ENCODE results near the gene COA1.

The COA1 gene

GRCh38 chr7:43619213-43620012 is 109.9 kb downstream of the COA1 start:
- no peaks in the 10 kb centered on the region for H3K9me3 ChIP-seq (ENCODE audit: control insufficient read depth, low read length)
- WGBS, 2 experiments, result 92 to 100% methylated on average over 4 of the region's 4 CpGs
- peaks cover 2% of the 10 kb centered on the region for H3K36me3 ChIP-seq (ENCODE audit: control insufficient read depth, insufficient read depth, low read length)
- no peak overlapping the region for H3K27ac ChIP-seq (ENCODE audit: insufficient read depth, low read depth, low read length, poor library complexity, severe bottlenecking)
- no peak overlapping the region for H3K4me3 ChIP-seq (ENCODE audit: insufficient read depth, low read depth, low read length)
- H3K27me3 ChIP-seq (ENCODE audit: control insufficient read depth, insufficient read depth, low read length, poor library complexity, severe bottlenecking), result no peaks in the 10 kb centered on the region
- H3K4me1 ChIP-seq (ENCODE audit: control insufficient read depth, insufficient read depth, low read length), result peaks cover 13% of the 10 kb centered on the region

GRCh38 chr7:43618073-43618472 is 111.2 kb downstream of the COA1 start:
- Histone ChIP-seq H3K27me3 (ENCODE audit: control insufficient read depth, insufficient read depth, low read length, poor library complexity, severe bottlenecking) (no peaks in the 10 kb centered on the region), H3K4me3 (ENCODE audit: insufficient read depth, low read depth, low read length) (no peak overlapping the region), H3K9me3 (ENCODE audit: control insufficient read depth, low read length) (no peaks in the 10 kb centered on the region), H3K36me3 (ENCODE audit: control insufficient read depth, insufficient read depth, low read length) (no peaks in the 10 kb centered on the region), H3K4me1 (ENCODE audit: control insufficient read depth, insufficient read depth, low read length) (peaks cover 13% of the 10 kb centered on the region), H3K27ac (ENCODE audit: insufficient read depth, low read depth, low read length, poor library complexity, severe bottlenecking) (peak overlapping the region; percentile 8)
- 38 to 40% methylated on average over 4 of the region's 4 CpGs for WGBS, 2 experiments

DNA sequence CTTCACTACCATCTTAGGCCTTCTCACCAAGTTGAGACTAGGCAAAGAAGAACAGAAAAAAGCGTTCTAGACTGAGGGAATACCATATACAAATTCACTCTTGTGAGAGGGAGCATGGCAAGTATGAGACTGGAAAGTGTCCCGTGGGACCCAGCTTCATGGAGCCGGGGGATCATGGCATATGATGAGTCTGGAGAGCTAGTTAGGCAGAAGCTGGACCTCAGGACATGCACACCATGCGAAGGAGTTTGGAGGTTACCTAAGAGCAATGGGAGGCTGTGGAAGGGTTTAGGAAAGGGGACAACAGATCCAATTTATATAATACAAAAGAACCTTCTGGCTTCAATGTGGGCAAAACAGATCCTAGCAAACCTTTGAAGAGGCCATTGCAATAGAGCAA is 112.3 kb downstream of the COA1 start:
- Histone ChIP-seq H3K27ac (ENCODE audit: insufficient read depth, low read depth, low read length, poor library complexity, severe bottlenecking) (no peak overlapping the region), H3K36me3 (ENCODE audit: control insufficient read depth, insufficient read depth, low read length) (no peaks in the 10 kb centered on the region), H3K4me1 (ENCODE audit: control insufficient read depth, insufficient read depth, low read length) (peaks cover 13% of the 10 kb centered on the region), H3K27me3 (ENCODE audit: control insufficient read depth, insufficient read depth, low read length, poor library complexity, severe bottlenecking) (no peaks in the 10 kb centered on the region), H3K9me3 (ENCODE audit: control insufficient read depth, low read length) (no peaks in the 10 kb centered on the region), H3K4me3 (ENCODE audit: insufficient read depth, low read depth, low read length) (no peak overlapping the region)
- WGBS, 2 experiments, result 96 to 99% methylated on average over 4 of the region's 4 CpGs

- H3K27ac ChIP-seq (ENCODE audit: insufficient read depth, low read depth, low read length, poor library complexity, severe bottlenecking), result no peak overlapping the region
- H3K9me3 ChIP-seq (ENCODE audit: control insufficient read depth, low read length), result no peaks in the 10 kb centered on the region
- peaks cover 13% of the 10 kb centered on the region for H3K4me1 ChIP-seq (ENCODE audit: control insufficient read depth, insufficient read depth, low read length)
- WGBS, 2 experiments, result 90 to 92% methylated on average over 7 of the region's 7 CpGs
- no peak overlapping the region for H3K4me3 ChIP-seq (ENCODE audit: insufficient read depth, low read depth, low read length)
- no peaks in the 10 kb centered on the region for H3K27me3 ChIP-seq (ENCODE audit: control insufficient read depth, insufficient read depth, low read length, poor library complexity, severe bottlenecking)
- no peaks in the 10 kb centered on the region for H3K36me3 ChIP-seq (ENCODE audit: control insufficient read depth, insufficient read depth, low read length)
Measured at GRCh38 chr7:43615558-43616145, 113.7 kb downstream of the COA1 start.

GRCh38 chr7:43612599-43613589 is 116.4 kb downstream of the COA1 start:
- H3K36me3 ChIP-seq (ENCODE audit: control insufficient read depth, insufficient read depth, low read length), result no peaks in the 10 kb centered on the region
- no peak overlapping the region for H3K27ac ChIP-seq (ENCODE audit: insufficient read depth, low read depth, low read length, poor library complexity, severe bottlenecking)
- no peaks in the 10 kb centered on the region for H3K27me3 ChIP-seq (ENCODE audit: control insufficient read depth, insufficient read depth, low read length, poor library complexity, severe bottlenecking)
- WGBS, 2 experiments, result 91 to 96% methylated on average over 3 of the region's 3 CpGs
- H3K9me3 ChIP-seq (ENCODE audit: control insufficient read depth, low read length), result no peaks in the 10 kb centered on the region
- peaks cover under 1% of the 10 kb centered on the region for H3K4me1 ChIP-seq (ENCODE audit: control insufficient read depth, insufficient read depth, low read length)
- no peak overlapping the region for H3K4me3 ChIP-seq (ENCODE audit: insufficient read depth, low read depth, low read length)

GRCh38 chr7:43612128-43612527 is 117.2 kb downstream of the COA1 start:
- Histone ChIP-seq H3K27me3 (ENCODE audit: control insufficient read depth, insufficient read depth, low read length, poor library complexity, severe bottlenecking) (no peaks in the 10 kb centered on the region), H3K9me3 (ENCODE audit: control insufficient read depth, low read length) (no peaks in the 10 kb centered on the region), H3K36me3 (ENCODE audit: control insufficient read depth, insufficient read depth, low read length) (no peaks in the 10 kb centered on the region), H3K4me1 (ENCODE audit: control insufficient read depth, insufficient read depth, low read length) (no peaks in the 10 kb centered on the region), H3K4me3 (ENCODE audit: insufficient read depth, low read depth, low read length) (no peak overlapping the region), H3K27ac (ENCODE audit: insufficient read depth, low read depth, low read length, poor library complexity, severe bottlenecking) (no peak overlapping the region)
- 92 to 96% methylated on average over 4 of the region's 5 CpGs for WGBS, 2 experiments

GRCh38 chr7:43609097-43609496 is 120.2 kb downstream of the COA1 start:
- Histone ChIP-seq H3K4me1 (ENCODE audit: control insufficient read depth, insufficient read depth, low read length) (no peaks in the 10 kb centered on the region), H3K27ac (ENCODE audit: insufficient read depth, low read depth, low read length, poor library complexity, severe bottlenecking) (no peak overlapping the region), H3K36me3 (ENCODE audit: control insufficient read depth, insufficient read depth, low read length) (no peaks in the 10 kb centered on the region), H3K4me3 (ENCODE audit: insufficient read depth, low read depth, low read length) (no peak overlapping the region), H3K27me3 (ENCODE audit: control insufficient read depth, insufficient read depth, low read length, poor library complexity, severe bottlenecking) (no peaks in the 10 kb centered on the region), H3K9me3 (ENCODE audit: control insufficient read depth, low read length) (no peaks in the 10 kb centered on the region)
- 92 to 94% methylated on average over 2 of the region's 2 CpGs for WGBS, 2 experiments

GRCh38 chr7:43604251-43604650 is 125.1 kb downstream of the COA1 start:
- H3K27me3 ChIP-seq (ENCODE audit: control insufficient read depth, insufficient read depth, low read length, poor library complexity, severe bottlenecking), result no peaks in the 10 kb centered on the region

DNA sequence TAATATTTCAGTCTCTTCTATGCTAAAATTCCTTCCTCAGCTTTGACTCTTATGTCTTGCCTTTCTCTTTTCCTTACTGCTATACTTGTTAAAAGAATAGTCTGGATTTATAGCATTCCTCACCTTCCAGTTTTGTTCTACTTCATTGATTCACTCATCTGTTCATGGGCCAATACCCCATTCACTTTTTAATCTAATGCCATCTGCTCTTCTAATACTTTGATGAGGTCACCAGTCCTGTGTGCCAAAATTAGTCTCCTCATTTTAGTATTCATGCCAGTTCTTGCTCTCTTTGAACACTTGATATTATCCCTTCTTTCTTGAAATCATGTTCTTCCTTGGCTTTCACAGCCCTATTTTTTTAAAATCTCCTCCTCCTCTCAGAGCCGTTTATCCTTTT is 127.1 kb downstream of the COA1 start:
- H3K4me3 ChIP-seq (ENCODE audit: insufficient read depth, low read depth, low read length), result no peak overlapping the region
- peaks cover 3% of the 10 kb centered on the region for H3K36me3 ChIP-seq (ENCODE audit: control insufficient read depth, insufficient read depth, low read length)
- H3K27ac ChIP-seq (ENCODE audit: insufficient read depth, low read depth, low read length, poor library complexity, severe bottlenecking), result no peak overlapping the region
- 84 to 100% methylated on average over 1 of the region's 1 CpG for WGBS, 2 experiments
- H3K9me3 ChIP-seq (ENCODE audit: control insufficient read depth, low read length), result no peaks in the 10 kb centered on the region
- H3K27me3 ChIP-seq (ENCODE audit: control insufficient read depth, insufficient read depth, low read length, poor library complexity, severe bottlenecking), result no peaks in the 10 kb centered on the region
- no peaks in the 10 kb centered on the region for H3K4me1 ChIP-seq (ENCODE audit: control insufficient read depth, insufficient read depth, low read length)

More at GRCh38 chr7:43604251-43604650, 125.1 kb downstream of the COA1 start:
- H3K9me3 ChIP-seq (ENCODE audit: control insufficient read depth, low read length), result no peaks in the 10 kb centered on the region
- H3K4me3 ChIP-seq (ENCODE audit: insufficient read depth, low read depth, low read length), result no peak overlapping the region
- 76 to 90% methylated on average over 1 of the region's 1 CpG for WGBS, 2 experiments
- no peaks in the 10 kb centered on the region for H3K4me1 ChIP-seq (ENCODE audit: control insufficient read depth, insufficient read depth, low read length)
- no peaks in the 10 kb centered on the region for H3K36me3 ChIP-seq (ENCODE audit: control insufficient read depth, insufficient read depth, low read length)
- no peak overlapping the region for H3K27ac ChIP-seq (ENCODE audit: insufficient read depth, low read depth, low read length, poor library complexity, severe bottlenecking)

GRCh38 chr7:43600056-43600455 is 129.3 kb downstream of the COA1 start:
- Histone ChIP-seq H3K27me3 (ENCODE audit: control insufficient read depth, insufficient read depth, low read length, poor library complexity, severe bottlenecking) (no peaks in the 10 kb centered on the region), H3K4me1 (ENCODE audit: control insufficient read depth, insufficient read depth, low read length) (no peaks in the 10 kb centered on the region), H3K36me3 (ENCODE audit: control insufficient read depth, insufficient read depth, low read length) (peaks cover 3% of the 10 kb centered on the region), H3K9me3 (ENCODE audit: control insufficient read depth, low read length) (no peaks in the 10 kb centered on the region), H3K4me3 (ENCODE audit: insufficient read depth, low read depth, low read length) (no peak overlapping the region), H3K27ac (ENCODE audit: insufficient read depth, low read depth, low read length, poor library complexity, severe bottlenecking) (no peak overlapping the region)
- 93 to 96% methylated on average over 3 of the region's 3 CpGs for WGBS, 2 experiments

Data from ectodermal cell (in vitro differentiated cells).